HAP-1 (cell line): ENCODE data around the gene KLK13.

Experiments used
- DNase-seq, 2 experiments: peaks; one replicate each; pipeline ENCODE4 v3.0.0-alpha.2; 2016 to 2020; ENCODE audit warnings: low spot score in 2 of 2
- H3K27me3 ChIP-seq: fragments of 250-450 bp; sonication (Bioruptor Pico); 2 replicates; pipeline ENCODE4 v1.5.1; 2020; ENCODE audit warnings: low read depth, mild to moderate bottlenecking, moderate library complexity
- H3K36me3 ChIP-seq: fragments of 250-450 bp; sonication (Bioruptor Pico); replicated peaks from 2 replicates; pipeline ENCODE4 v1.5.1; 2020; ENCODE audit warnings: mild to moderate bottlenecking
- H3K4me1 ChIP-seq: fragments of 250-450 bp; sonication (Bioruptor Pico); 2 replicates; pipeline ENCODE4 v1.5.1; 2020; ENCODE audit warnings: mild to moderate bottlenecking
- H3K4me3 ChIP-seq: fragments of 250-450 bp; sonication (Bioruptor Pico); 2 replicates; pipeline ENCODE4 v1.5.1; 2020; ENCODE audit warnings: mild to moderate bottlenecking, moderate library complexity
- H3K9me3 ChIP-seq: fragments of 250-450 bp; sonication (Bioruptor Pico); 2 replicates; pipeline ENCODE4 v1.5.1; 2020; ENCODE audit warnings: mild to moderate bottlenecking, moderate library complexity
- in situ Hi-C: fragments of 300-500 bp; cut with MboI; formaldehyde crosslinking; loops from 3 replicates; pipeline ENCODE4 v1.14.3; 2020; ENCODE audit warnings: low sequenced_read_pairs, inconsistent platforms, mixed read lengths

The KLK13 gene

GRCh38 chr19:51086153-51086850 is 21.4 kb upstream of the KLK13 start:
- no peak overlapping the region for H3K4me3 ChIP-seq
- in situ Hi-C loops = no loop called here
- no peaks in the 10 kb centered on the region for H3K27me3 ChIP-seq
- H3K9me3 ChIP-seq = no peaks in the 10 kb centered on the region
- no peaks in the 10 kb centered on the region for H3K36me3 ChIP-seq
- no peaks in the 10 kb centered on the region for H3K4me1 ChIP-seq
- no peak for DNase-seq

GRCh38 chr19:51084505-51084904 is 19.6 kb upstream of the KLK13 start:
- in situ Hi-C loops = no loop called here

GRCh38 chr19:51083783-51084182 is 18.9 kb upstream of the KLK13 start:
- no peaks in the 10 kb centered on the region for H3K9me3 ChIP-seq
- H3K36me3 ChIP-seq = no peaks in the 10 kb centered on the region
- in situ Hi-C loops = no loop called here
- no peaks in the 10 kb centered on the region for H3K4me1 ChIP-seq
- no peaks in the 10 kb centered on the region for H3K27me3 ChIP-seq
- no peak overlapping the region for H3K4me3 ChIP-seq
- DNase-seq = no peak

More at GRCh38 chr19:51084505-51084904, 19.6 kb upstream of the KLK13 start:
- Histone ChIP-seq H3K36me3 (no peaks in the 10 kb centered on the region), H3K4me3 (no peak overlapping the region), H3K9me3 (no peaks in the 10 kb centered on the region), H3K4me1 (no peaks in the 10 kb centered on the region), H3K27me3 (no peaks in the 10 kb centered on the region)
- DNase-seq = no peak

GRCh38 chr19:51083181-51083580 is 18.3 kb upstream of the KLK13 start:
- H3K4me3 ChIP-seq = no peak overlapping the region
- no peak for DNase-seq
- no peaks in the 10 kb centered on the region for H3K9me3 ChIP-seq
- H3K4me1 ChIP-seq = no peaks in the 10 kb centered on the region
- in situ Hi-C loops = no loop called here
- H3K27me3 ChIP-seq = no peaks in the 10 kb centered on the region
- no peaks in the 10 kb centered on the region for H3K36me3 ChIP-seq

DNA sequence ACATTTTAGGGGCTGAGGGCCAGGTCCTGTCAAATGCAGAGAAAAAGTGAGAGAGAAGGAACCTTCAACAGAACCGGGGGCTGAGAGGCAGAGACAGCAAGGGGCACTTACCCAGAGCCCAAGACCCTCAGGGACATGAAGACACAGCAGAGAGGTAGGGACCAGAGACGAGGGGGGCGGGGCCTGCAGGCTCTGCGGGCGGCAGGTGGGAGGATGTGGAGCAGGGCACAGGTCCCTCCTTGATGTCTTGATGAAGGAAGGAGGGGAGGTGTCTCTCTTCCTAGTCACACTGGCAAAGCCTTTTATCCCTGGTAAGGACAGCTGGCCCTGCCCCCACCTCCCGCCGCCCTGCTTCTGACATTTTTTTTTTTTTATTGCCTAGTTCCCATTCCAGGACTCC is 17.7 kb upstream of the KLK13 start, which contains the start of gene KLK14:
KLK14 (minus strand) TSS at position 277 of the 400 bp plus-strand sequence; CDS start at position 4, 273 bp downstream.
- H3K4me1 ChIP-seq = no peaks in the 10 kb centered on the region
- H3K4me3 ChIP-seq = no peak within 1 kb of the TSS
- in situ Hi-C loops = no loop called here
- no peaks in the 10 kb centered on the region for H3K27me3 ChIP-seq
- H3K9me3 ChIP-seq = no peaks in the 10 kb centered on the region
- no peaks in the 10 kb centered on the region for H3K36me3 ChIP-seq
- DNase-seq = no peak

GRCh38 chr19:51081476-51081875 is 16.6 kb upstream of the KLK13 start:
- no peak for DNase-seq
- no peaks in the 10 kb centered on the region for H3K9me3 ChIP-seq
- H3K36me3 ChIP-seq = no peaks in the 10 kb centered on the region
- in situ Hi-C loops = no loop called here
- no peaks in the 10 kb centered on the region for H3K27me3 ChIP-seq
- H3K4me3 ChIP-seq = no peak overlapping the region
- H3K4me1 ChIP-seq = no peaks in the 10 kb centered on the region

GRCh38 chr19:51079481-51080110 is 14.7 kb upstream of the KLK13 start:
- Histone ChIP-seq H3K27me3 (no peaks in the 10 kb centered on the region), H3K4me3 (no peak overlapping the region), H3K9me3 (no peaks in the 10 kb centered on the region), H3K4me1 (no peaks in the 10 kb centered on the region), H3K36me3 (no peaks in the 10 kb centered on the region)
- in situ Hi-C loops = no loop called here
- no peak for DNase-seq

- Histone ChIP-seq H3K4me3 (no peak overlapping the region), H3K4me1 (no peaks in the 10 kb centered on the region), H3K36me3 (no peaks in the 10 kb centered on the region), H3K27me3 (no peaks in the 10 kb centered on the region), H3K9me3 (peaks cover 6% of the 10 kb centered on the region; the same call in 1 of the 2 replicates)
- in situ Hi-C loops = no loop called here
- no peak for DNase-seq
Observed at GRCh38 chr19:51078731-51079130, 13.8 kb upstream of the KLK13 start.

- Histone ChIP-seq H3K36me3 (no peaks in the 10 kb centered on the region), H3K9me3 (peaks cover 6% of the 10 kb centered on the region; the same call in 1 of the 2 replicates), H3K27me3 (no peaks in the 10 kb centered on the region), H3K4me1 (no peaks in the 10 kb centered on the region), H3K4me3 (no peak overlapping the region)
- in situ Hi-C loops = no loop called here
- DNase-seq = no peak
Observed at GRCh38 chr19:51078104-51078503, 13.2 kb upstream of the KLK13 start.

GRCh38 chr19:51076631-51077213 is 11.8 kb upstream of the KLK13 start:
- Histone ChIP-seq H3K9me3 (peaks cover 6% of the 10 kb centered on the region; the same call in 1 of the 2 replicates), H3K4me3 (no peak overlapping the region), H3K4me1 (no peaks in the 10 kb centered on the region), H3K36me3 (no peaks in the 10 kb centered on the region), H3K27me3 (no peaks in the 10 kb centered on the region)
- no peak for DNase-seq
- in situ Hi-C loops = no loop called here

DNA sequence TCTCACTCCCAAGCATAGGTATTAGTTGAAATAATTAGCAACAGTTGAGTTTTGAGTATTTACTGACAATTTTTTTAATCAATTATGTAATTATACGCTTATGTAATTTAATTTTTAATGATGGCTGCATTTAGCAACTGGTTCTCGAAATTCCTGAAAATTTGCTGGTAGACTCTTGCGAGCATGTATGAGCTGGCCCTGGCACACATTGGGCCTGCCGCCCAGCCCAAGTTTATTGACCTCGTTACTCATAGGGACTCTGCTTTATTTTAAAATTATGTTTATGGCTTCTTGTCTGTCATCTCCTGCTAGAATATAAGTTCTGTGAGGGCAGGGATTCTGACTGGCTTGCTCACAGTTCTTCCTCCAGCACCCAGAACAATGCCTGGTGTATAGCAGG is 11.1 kb upstream of the KLK13 start:
- peaks cover 6% of the 10 kb centered on the region; the same call in 1 of the 2 replicates for H3K9me3 ChIP-seq
- H3K36me3 ChIP-seq = no peaks in the 10 kb centered on the region
- DNase-seq = no peak
- H3K4me1 ChIP-seq = no peaks in the 10 kb centered on the region
- in situ Hi-C loops = no loop called here
- no peaks in the 10 kb centered on the region for H3K27me3 ChIP-seq
- no peak overlapping the region for H3K4me3 ChIP-seq

DNA sequence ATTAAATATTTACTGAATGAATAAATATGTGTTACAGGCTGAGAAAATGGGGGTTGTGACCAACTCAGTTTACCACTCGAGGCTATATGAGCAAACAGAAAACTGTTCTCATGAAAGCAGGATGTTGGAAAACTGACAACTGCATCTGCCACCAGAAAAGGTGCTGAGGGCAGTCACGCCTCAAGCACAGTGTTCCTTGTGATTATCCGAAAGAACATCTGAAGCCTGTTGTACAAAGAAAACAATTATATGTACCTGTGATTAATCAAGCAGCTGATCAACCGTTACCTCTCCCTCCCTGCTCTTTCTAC is 6.2 kb upstream of the KLK13 start:
- in situ Hi-C loops = no loop called here

GRCh38 chr19:51070334-51071094 is 5.6 kb upstream of the KLK13 start:
- peaks cover 6% of the 10 kb centered on the region; the same call in 1 of the 2 replicates for H3K9me3 ChIP-seq
- no peaks in the 10 kb centered on the region for H3K36me3 ChIP-seq
- in situ Hi-C loops = no loop called here
- no peak overlapping the region for H3K4me3 ChIP-seq
- no peaks in the 10 kb centered on the region for H3K27me3 ChIP-seq
- no peak for DNase-seq
- no peaks in the 10 kb centered on the region for H3K4me1 ChIP-seq

More for the DNA sequence above, 6.2 kb upstream of the KLK13 start:
- Histone ChIP-seq H3K27me3 (no peaks in the 10 kb centered on the region), H3K4me1 (no peaks in the 10 kb centered on the region), H3K4me3 (no peak overlapping the region), H3K9me3 (peaks cover 6% of the 10 kb centered on the region; the same call in 1 of the 2 replicates), H3K36me3 (no peaks in the 10 kb centered on the region)
- no peak for DNase-seq
